GM12878 (cell line): ENCODE results near the gene ZNF547. TPM values are rescaled to one million over a fixed set of nuclear protein-coding genes. Genes with fewer than 3 reads are reported as not detected.
A peak's percentile ranks its signal among the peaks of the same experiment; 100 is the strongest.

Experiments used
- FOXM1 ChIP-seq: IDR thresholded peaks from 2 replicates; pipeline ENCODE4 v1.6.1; 2012; ENCODE audit warnings: low read depth, mild to moderate bottlenecking, inconsistent platforms, low read length, moderate library complexity
- MYB ChIP-seq: fragments of 150-350 bp; IDR thresholded peaks from 2 replicates; pipeline ENCODE4 v1.6.1; 2014; ENCODE audit warnings: mild to moderate bottlenecking, low read depth, low read length, borderline replicate concordance
- PAX8 ChIP-seq: fragments of 450-650 bp; IDR thresholded peaks from 2 replicates; pipeline ENCODE4 v1.6.1; 2017; ENCODE audit warnings: mild to moderate bottlenecking, moderate library complexity
- PML ChIP-seq: IDR thresholded peaks from 2 replicates; pipeline ENCODE4 v1.6.1; 2012; ENCODE audit warnings: low read length, inconsistent platforms
- RAD21 ChIP-seq: IDR thresholded peaks from 2 replicates; pipeline ENCODE4 v1.6.1; 2011; ENCODE audit warnings: mild to moderate bottlenecking, low read depth, low read length, moderate library complexity; ENCODE audit not compliant: insufficient read depth
- ZZZ3 ChIP-seq: IDR thresholded peaks from 2 replicates; pipeline ENCODE4 v1.6.1; 2011; ENCODE audit warnings: low read depth; ENCODE audit not compliant: control insufficient read depth, insufficient read length
- polyA plus RNA-seq, 11 experiments: library from polyadenylated mRNA; depleted of rRNA in 4 of 11; unstranded in 6 of 11; stranded (reverse) in 5 of 11; fragments of >200 nt; fragmentation: Nextera tagmentation in 4 of 11; fragmentation: Illumina TruSeq in 1 of 11; extraction: Ambion mirVana in 4 of 11; extraction: Trizol in 1 of 11; gene quantifications; 1 replicate in 1 of 11; 2 replicates in 10 of 11; pipeline versions ENCODE4 v1.2.1 to v1.2.3, GENCODE V29; 2011 to 2016; ENCODE audit warnings: inconsistent platforms in 2 of 11, missing spikeins in 2 of 11, low read depth in 1 of 11
- total RNA-seq, 4 experiments: library from RNA; depleted of rRNA in 3 of 4; stranded (reverse); fragments of >200 nt in 3 of 4; fragmentation: Illumina TruSeq in 1 of 4; extraction: Trizol in 1 of 4; gene quantifications; 2 replicates each; pipeline versions ENCODE4 v1.2.1 to v1.2.3, GENCODE V29; 2013 to 2021
- TF ChIP-seq, protein P1 (sequence below): fragments of 450-650 bp; formaldehyde crosslinking; IDR thresholded peaks from 2 replicates; pipeline ENCODE4 v1.4.0; 2022; ENCODE audit warnings: mild to moderate bottlenecking, moderate library complexity
- TF ChIP-seq, protein P2 (sequence below): IDR thresholded peaks from 2 replicates; pipeline ENCODE4 v1.6.1; 2011; ENCODE audit warnings: low read depth, mild to moderate bottlenecking, low read length, moderate library complexity, borderline replicate concordance; ENCODE audit errors: extremely low read depth
- TF ChIP-seq, protein P3 (sequence below): fragments of 450-650 bp; IDR thresholded peaks from 2 replicates; pipeline ENCODE4 v1.6.1; 2016; ENCODE audit warnings: mild to moderate bottlenecking, moderate library complexity, borderline replicate concordance
- TF ChIP-seq, protein P4 (sequence below): IDR thresholded peaks from 2 replicates; pipeline ENCODE4 v1.6.1; 2012; ENCODE audit warnings: low read depth, low read length, improper control_type of control experiment
- TF ChIP-seq, protein P5 (sequence below): fragments of 450-650 bp; IDR thresholded peaks from 2 replicates; pipeline ENCODE4 v1.6.1; 2016; ENCODE audit warnings: mild to moderate bottlenecking
- TF ChIP-seq, protein P6 (sequence below): fragments of 450-650 bp; IDR thresholded peaks from 2 replicates; pipeline ENCODE4 v1.6.1; 2018; ENCODE audit warnings: borderline replicate concordance, mild to moderate bottlenecking; ENCODE audit not compliant: partially characterized antibody

Gene ZNF547
- total and polyA plus RNA-seq, 10 of the 15 experiments (the other 5 are each of a cell fraction or from before 2014, with no cell fraction given): 2.3 to 6.0 (median 3.3) TPM

DNA sequence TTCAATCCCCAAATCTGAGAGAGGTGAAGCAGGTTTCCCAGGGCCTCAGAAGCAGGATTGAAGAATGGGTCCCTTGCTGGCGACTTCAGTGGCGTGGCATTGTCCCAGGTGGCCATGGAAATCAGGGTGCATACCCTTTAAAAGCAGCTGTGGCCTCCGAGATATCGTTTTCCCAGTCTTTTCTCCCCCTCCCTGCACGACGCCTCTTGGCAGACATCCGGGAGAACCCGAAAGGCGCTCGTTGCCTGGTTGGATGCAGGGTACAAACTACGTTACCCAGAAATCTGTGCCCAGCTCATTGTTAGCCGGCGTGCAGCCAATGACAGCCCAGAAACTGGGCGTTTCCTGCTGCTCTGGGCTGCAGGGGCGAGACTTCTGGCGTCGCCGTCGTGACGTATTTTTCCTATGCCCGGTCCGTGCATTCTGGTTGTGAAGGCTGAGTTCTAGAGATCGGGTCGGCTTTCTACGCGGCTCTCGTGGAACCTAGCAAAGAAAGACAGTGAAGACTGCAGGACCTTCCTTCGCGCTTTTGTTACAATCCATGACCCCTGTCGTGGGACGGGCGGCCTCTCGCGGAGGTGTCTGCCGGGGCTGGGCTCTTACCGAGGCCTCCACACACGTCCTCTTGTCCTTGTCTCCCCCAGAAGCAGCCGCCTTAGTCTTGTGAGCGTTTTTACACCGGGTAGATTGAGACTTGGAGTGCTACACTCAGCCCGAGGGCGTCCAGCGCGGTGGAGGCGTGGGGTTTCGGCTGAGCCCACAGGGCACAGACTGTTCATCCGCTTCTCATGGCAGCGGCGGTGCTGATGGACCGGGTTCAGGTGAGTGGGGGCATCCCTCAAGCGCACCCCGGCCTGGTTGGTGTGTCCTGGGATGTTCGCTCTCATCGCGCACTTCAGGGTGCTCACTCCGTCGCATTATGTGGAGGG lies 12.2 kb upstream of the ZNF547 start, which contains the start of gene ZNF304 (continued):
- TF ChIP-seq, protein P1, sequence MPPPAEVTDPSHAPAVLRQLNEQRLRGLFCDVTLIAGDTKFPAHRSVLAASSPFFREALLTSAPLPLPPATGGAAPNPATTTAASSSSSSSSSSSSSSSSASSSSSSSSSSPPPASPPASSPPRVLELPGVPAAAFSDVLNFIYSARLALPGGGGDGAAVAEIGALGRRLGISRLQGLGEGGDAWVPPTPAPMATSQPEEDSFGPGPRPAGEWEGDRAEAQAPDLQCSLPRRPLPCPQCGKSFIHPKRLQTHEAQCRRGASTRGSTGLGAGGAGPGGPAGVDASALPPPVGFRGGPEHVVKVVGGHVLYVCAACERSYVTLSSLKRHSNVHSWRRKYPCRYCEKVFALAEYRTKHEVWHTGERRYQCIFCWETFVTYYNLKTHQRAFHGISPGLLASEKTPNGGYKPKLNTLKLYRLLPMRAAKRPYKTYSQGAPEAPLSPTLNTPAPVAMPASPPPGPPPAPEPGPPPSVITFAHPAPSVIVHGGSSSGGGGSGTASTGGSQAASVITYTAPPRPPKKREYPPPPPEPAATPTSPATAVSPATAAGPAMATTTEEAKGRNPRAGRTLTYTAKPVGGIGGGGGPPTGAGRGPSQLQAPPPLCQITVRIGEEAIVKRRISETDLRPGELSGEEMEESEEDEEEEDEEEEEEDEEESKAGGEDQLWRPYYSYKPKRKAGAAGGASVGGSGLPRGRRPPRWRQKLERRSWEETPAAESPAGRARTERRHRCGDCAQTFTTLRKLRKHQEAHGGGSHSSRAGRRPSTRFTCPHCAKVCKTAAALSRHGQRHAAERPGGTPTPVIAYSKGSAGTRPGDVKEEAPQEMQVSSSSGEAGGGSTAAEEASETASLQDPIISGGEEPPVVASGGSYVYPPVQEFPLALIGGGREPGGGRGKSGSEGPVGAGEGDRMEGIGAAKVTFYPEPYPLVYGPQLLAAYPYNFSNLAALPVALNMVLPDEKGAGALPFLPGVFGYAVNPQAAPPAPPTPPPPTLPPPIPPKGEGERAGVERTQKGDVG (CRISPR knock-in tag): no peak
- no peak for TF ChIP-seq RAD21
- TF ChIP-seq, protein P2, sequence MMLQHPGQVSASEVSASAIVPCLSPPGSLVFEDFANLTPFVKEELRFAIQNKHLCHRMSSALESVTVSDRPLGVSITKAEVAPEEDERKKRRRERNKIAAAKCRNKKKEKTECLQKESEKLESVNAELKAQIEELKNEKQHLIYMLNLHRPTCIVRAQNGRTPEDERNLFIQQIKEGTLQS: peak; percentile 61; the same call in 1 of the 2 replicates
- TF ChIP-seq, protein P3, sequence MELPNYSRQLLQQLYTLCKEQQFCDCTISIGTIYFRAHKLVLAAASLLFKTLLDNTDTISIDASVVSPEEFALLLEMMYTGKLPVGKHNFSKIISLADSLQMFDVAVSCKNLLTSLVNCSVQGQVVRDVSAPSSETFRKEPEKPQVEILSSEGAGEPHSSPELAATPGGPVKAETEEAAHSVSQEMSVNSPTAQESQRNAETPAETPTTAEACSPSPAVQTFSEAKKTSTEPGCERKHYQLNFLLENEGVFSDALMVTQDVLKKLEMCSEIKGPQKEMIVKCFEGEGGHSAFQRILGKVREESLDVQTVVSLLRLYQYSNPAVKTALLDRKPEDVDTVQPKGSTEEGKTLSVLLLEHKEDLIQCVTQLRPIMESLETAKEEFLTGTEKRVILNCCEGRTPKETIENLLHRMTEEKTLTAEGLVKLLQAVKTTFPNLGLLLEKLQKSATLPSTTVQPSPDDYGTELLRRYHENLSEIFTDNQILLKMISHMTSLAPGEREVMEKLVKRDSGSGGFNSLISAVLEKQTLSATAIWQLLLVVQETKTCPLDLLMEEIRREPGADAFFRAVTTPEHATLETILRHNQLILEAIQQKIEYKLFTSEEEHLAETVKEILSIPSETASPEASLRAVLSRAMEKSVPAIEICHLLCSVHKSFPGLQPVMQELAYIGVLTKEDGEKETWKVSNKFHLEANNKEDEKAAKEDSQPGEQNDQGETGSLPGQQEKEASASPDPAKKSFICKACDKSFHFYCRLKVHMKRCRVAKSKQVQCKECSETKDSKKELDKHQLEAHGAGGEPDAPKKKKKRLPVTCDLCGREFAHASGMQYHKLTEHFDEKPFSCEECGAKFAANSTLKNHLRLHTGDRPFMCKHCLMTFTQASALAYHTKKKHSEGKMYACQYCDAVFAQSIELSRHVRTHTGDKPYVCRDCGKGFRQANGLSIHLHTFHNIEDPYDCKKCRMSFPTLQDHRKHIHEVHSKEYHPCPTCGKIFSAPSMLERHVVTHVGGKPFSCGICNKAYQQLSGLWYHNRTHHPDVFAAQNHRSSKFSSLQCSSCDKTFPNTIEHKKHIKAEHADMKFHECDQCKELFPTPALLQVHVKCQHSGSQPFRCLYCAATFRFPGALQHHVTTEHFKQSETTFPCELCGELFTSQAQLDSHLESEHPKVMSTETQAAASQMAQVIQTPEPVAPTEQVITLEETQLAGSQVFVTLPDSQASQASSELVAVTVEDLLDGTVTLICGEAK: peak; percentile 75
- no peak for TF ChIP-seq MYB
- no peak for TF ChIP-seq ZZZ3
- TF ChIP-seq PML: no peak
- TF ChIP-seq PAX8: no peak
- TF ChIP-seq, protein P4, sequence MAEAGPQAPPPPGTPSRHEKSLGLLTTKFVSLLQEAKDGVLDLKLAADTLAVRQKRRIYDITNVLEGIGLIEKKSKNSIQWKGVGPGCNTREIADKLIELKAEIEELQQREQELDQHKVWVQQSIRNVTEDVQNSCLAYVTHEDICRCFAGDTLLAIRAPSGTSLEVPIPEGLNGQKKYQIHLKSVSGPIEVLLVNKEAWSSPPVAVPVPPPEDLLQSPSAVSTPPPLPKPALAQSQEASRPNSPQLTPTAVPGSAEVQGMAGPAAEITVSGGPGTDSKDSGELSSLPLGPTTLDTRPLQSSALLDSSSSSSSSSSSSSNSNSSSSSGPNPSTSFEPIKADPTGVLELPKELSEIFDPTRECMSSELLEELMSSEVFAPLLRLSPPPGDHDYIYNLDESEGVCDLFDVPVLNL: no peak
- TF ChIP-seq, protein P5, sequence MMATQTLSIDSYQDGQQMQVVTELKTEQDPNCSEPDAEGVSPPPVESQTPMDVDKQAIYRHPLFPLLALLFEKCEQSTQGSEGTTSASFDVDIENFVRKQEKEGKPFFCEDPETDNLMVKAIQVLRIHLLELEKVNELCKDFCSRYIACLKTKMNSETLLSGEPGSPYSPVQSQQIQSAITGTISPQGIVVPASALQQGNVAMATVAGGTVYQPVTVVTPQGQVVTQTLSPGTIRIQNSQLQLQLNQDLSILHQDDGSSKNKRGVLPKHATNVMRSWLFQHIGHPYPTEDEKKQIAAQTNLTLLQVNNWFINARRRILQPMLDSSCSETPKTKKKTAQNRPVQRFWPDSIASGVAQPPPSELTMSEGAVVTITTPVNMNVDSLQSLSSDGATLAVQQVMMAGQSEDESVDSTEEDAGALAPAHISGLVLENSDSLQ: peak; percentile 76
- TF ChIP-seq FOXM1: no peak
- TF ChIP-seq, protein P6, sequence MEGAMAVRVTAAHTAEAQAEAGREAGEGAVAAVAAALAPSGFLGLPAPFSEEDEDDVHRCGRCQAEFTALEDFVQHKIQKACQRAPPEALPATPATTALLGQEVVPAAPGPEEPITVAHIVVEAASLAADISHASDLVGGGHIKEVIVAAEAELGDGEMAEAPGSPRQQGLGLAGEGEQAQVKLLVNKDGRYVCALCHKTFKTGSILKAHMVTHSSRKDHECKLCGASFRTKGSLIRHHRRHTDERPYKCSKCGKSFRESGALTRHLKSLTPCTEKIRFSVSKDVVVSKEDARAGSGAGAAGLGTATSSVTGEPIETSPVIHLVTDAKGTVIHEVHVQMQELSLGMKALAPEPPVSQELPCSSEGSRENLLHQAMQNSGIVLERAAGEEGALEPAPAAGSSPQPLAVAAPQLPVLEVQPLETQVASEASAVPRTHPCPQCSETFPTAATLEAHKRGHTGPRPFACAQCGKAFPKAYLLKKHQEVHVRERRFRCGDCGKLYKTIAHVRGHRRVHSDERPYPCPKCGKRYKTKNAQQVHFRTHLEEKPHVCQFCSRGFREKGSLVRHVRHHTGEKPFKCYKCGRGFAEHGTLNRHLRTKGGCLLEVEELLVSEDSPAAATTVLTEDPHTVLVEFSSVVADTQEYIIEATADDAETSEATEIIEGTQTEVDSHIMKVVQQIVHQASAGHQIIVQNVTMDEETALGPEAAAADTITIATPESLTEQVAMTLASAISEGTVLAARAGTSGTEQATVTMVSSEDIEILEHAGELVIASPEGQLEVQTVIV: no peak
